Activated CD8-positive, alpha-beta T cell treated with anti-CD3 and anti-CD28 coated beads, Interleukin-2, amount 10 ng/mL, durations not matched to agents 7 days and 5 days (primary cell): Measurements from ENCODE around the gene NOL8. TPM values are rescaled to one million over a fixed set of nuclear protein-coding genes. Genes with fewer than 3 reads are reported as not detected.

Experiments used
- ATAC-seq: fragments of 150-1000 bp; cut with Tn5 transposase; one replicate; pipeline ENCODE4 v1.10.0; 2021; ENCODE audit warnings: moderate library complexity
- CTCF ChIA-PET: fragments of 350-600 bp; sonication (Branson Sonifier 250); formaldehyde crosslinking; loops from one replicate; lab custom pipeline; 2021; ENCODE audit warnings: antibody characterized with exemption; lab: Charles Lee
- POLR2A ChIA-PET: fragments of 350-600 bp; sonication (Branson Sonifier 250); formaldehyde crosslinking; loops from one replicate; lab custom pipeline; 2021; ENCODE audit warnings: antibody characterized with exemption; lab: Charles Lee
- DNase-seq: peaks from one replicate; pipeline ENCODE4 v3.0.0-alpha.2; 2020
- H3K27ac Mint-ChIP-seq: one replicate; pipeline ENCODE4 v1.8.0; 2021; ENCODE audit warnings: mild to moderate bottlenecking, mixed read lengths
- H3K27me3 Mint-ChIP-seq: one replicate; pipeline ENCODE4 v1.8.0; 2021; ENCODE audit warnings: low read depth, mixed read lengths
- H3K36me3 Mint-ChIP-seq: one replicate; pipeline ENCODE4 v1.8.0; 2021; ENCODE audit warnings: low read depth, mixed read lengths
- H3K4me1 Mint-ChIP-seq: one replicate; pipeline ENCODE4 v1.8.0; 2021; ENCODE audit warnings: low read depth, mixed read lengths
- H3K4me3 Mint-ChIP-seq: one replicate; pipeline ENCODE4 v1.8.0; 2021; ENCODE audit warnings: mild to moderate bottlenecking, mixed read lengths
- H3K9me3 Mint-ChIP-seq: one replicate; pipeline ENCODE4 v1.8.0; 2022; ENCODE audit warnings: mixed read lengths; ENCODE audit not compliant: insufficient read depth
- total RNA-seq, 2 experiments: library from RNA; stranded (reverse); gene quantifications; one replicate each; pipeline ENCODE4 v1.2.3, GENCODE V29; 2021

The NOL8 gene
- total RNA-seq, 2 experiments from 2014 or later = 51.7 to 55.3 TPM

- H3K27ac Mint-ChIP-seq = no peak overlapping the region
- DNase-seq = no peak
- CTCF ChIA-PET = interaction anchor here (1.2 kb wide), 1 partner anchor 7 kb away, joined by 3 read pairs; no protein-coding TSS in a partner anchor
Measured at GRCh38 chr9:92308893-92309292, 16.3 kb downstream of the NOL8 start.

GRCh38 chr9:92300936-92301335 is 24.2 kb downstream of the NOL8 start:
- no peaks in the 10 kb centered on the region for H3K9me3 Mint-ChIP-seq
- no peak overlapping the region for H3K4me3 Mint-ChIP-seq
- H3K27ac Mint-ChIP-seq = no peak overlapping the region
- ATAC-seq = no peak
- CTCF ChIA-PET = interaction anchor here (0.7 to 2.4 kb wide), 4 partner anchors 9 to 163 kb away, joined by 3 to 8 read pairs (median 4); partner anchors contain the start of gene CENPP
- no peaks in the 10 kb centered on the region for H3K27me3 Mint-ChIP-seq
- peaks cover 17% of the 10 kb centered on the region for H3K4me1 Mint-ChIP-seq
- POLR2A ChIA-PET = no interaction called here
- H3K36me3 Mint-ChIP-seq = peaks cover 58% of the 10 kb centered on the region
- DNase-seq = no peak

More at GRCh38 chr9:92308893-92309292, 16.3 kb downstream of the NOL8 start:
- H3K9me3 Mint-ChIP-seq = no peaks in the 10 kb centered on the region
- H3K4me3 Mint-ChIP-seq = no peak overlapping the region
- no peak for ATAC-seq
- peaks cover 11% of the 10 kb centered on the region for H3K4me1 Mint-ChIP-seq
- no peaks in the 10 kb centered on the region for H3K27me3 Mint-ChIP-seq
- peaks cover 61% of the 10 kb centered on the region for H3K36me3 Mint-ChIP-seq
- POLR2A ChIA-PET = interaction anchor here (1.6 kb wide), 1 partner anchor 16 kb away, joined by 8 read pairs; the partner anchor contains the start of genes CENPP and NOL8

DNA sequence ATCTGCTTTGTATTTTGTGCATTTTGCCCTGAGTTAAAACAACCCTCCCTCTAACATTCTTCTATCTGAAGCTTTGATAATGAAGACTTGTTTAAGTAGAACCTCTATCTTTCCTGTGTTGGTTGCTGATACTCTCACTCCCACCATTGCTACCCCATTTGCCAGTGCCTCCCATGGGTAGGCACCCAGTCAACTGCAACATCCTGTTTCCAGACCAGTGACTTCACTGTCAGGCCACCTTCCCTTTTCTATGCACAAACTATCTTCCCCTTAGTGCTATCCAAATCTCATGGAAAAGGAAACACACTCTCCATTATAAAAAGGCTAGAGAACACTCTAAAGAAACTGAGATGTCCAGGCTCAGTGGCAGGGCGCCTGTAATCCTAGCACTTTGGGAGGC is 26.0 kb downstream of the NOL8 start:
- H3K27me3 Mint-ChIP-seq = no peaks in the 10 kb centered on the region
- peak overlapping the region; percentile 2 for H3K27ac Mint-ChIP-seq
- DNase-seq = no peak
- H3K4me1 Mint-ChIP-seq = peaks cover 32% of the 10 kb centered on the region
- CTCF ChIA-PET = no interaction called here
- no peaks in the 10 kb centered on the region for H3K9me3 Mint-ChIP-seq
- POLR2A ChIA-PET = no interaction called here
- no peak for ATAC-seq
- no peak overlapping the region for H3K4me3 Mint-ChIP-seq
- H3K36me3 Mint-ChIP-seq = peaks cover 56% of the 10 kb centered on the region

- peaks cover 54% of the 10 kb centered on the region for H3K36me3 Mint-ChIP-seq
- H3K4me3 Mint-ChIP-seq = peak overlapping the region; percentile 45
Measured at GRCh38 chr9:92298036-92298435, 27.1 kb downstream of the NOL8 start.

DNA sequence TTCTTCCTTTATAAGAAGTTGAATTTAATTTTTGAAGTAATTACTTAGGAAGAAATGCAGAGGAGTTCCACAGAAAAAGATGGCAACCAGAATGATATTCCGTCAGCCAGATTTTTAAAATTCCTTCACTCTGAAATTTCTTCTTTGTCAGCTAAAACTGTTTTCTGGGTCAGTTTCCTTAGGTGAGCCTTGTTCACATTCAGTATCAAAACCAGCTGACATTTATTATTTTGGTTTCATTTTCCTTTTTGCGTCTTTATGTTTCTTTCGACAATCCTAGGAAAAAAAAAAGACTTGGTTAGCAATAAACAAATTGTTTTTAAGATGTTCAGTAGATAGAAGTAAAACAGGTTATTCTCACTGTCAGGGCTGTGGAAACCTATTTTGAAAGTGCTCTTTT is 27.5 kb downstream of the NOL8 start:
- Mint-ChIP-seq H3K27me3 (no peaks in the 10 kb centered on the region), H3K9me3 (no peaks in the 10 kb centered on the region), H3K27ac (peak overlapping the region; percentile 69), H3K4me3 (peak overlapping the region; percentile 45), H3K4me1 (peaks cover 38% of the 10 kb centered on the region), H3K36me3 (peaks cover 54% of the 10 kb centered on the region)
- ChIA-PET POLR2A (no interaction called here), CTCF (no interaction called here)
- no peak for DNase-seq
- no peak for ATAC-seq

More at GRCh38 chr9:92298036-92298435, 27.1 kb downstream of the NOL8 start:
- CTCF ChIA-PET = interaction anchor here (1.0 kb wide), 1 partner anchor 28 kb away, joined by 3 read pairs; no protein-coding TSS in a partner anchor
- DNase-seq (no peak), ATAC-seq (no peak)
- Mint-ChIP-seq H3K4me1 (peaks cover 35% of the 10 kb centered on the region), H3K27ac (peak overlapping the region; percentile 69), H3K9me3 (no peaks in the 10 kb centered on the region), H3K27me3 (no peaks in the 10 kb centered on the region)
- POLR2A ChIA-PET = no interaction called here

GRCh38 chr9:92295827-92296258 is 29.3 kb downstream of the NOL8 start:
- peaks cover 53% of the 10 kb centered on the region for H3K36me3 Mint-ChIP-seq
- ChIA-PET POLR2A (interaction anchor here (1.0 kb wide), 1 partner anchor 29 kb away, joined by 3 read pairs; the partner anchor contains the start of gene NOL8), CTCF (interaction anchor here (1.3 to 1.4 kb wide), 2 partner anchors 9 to 29 kb away, joined by 3 read pairs; partner anchors contain the start of gene NOL8)
- ATAC-seq (no peak), DNase-seq (peak; percentile 26)
- no peaks in the 10 kb centered on the region for H3K27me3 Mint-ChIP-seq
- H3K4me1 Mint-ChIP-seq = peaks cover 55% of the 10 kb centered on the region
- peak overlapping the region; percentile 73 for H3K27ac Mint-ChIP-seq
- H3K9me3 Mint-ChIP-seq = no peaks in the 10 kb centered on the region
- no peak overlapping the region for H3K4me3 Mint-ChIP-seq

DNA sequence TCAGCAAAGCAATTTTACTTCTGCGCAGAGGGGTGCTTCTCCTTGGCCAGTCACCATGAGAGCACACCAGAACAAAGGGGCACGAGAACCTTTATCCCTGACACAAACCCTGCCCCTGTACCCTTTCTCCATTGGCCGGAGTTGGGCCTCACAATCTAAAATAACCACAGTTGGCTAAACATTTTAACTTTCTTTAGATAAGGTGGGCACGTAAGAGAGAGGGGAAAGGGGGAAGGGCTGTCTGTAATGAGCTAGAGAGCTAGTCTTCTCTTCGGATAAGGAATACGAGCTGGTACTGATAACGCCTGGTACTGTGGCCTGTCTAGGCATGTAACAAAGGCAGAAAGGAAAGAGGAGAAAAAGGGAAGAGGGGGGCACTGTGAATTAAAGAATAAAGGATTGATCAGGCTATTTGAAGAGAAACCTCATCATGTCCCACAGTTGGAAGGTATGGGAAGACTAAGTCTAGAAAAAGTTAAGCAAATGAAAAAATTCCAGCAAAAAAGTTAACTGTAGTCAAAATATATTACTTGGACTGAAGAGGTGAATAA is 29.8 kb downstream of the NOL8 start:
- POLR2A ChIA-PET = interaction anchor here (0.9 to 1.3 kb wide), 3 partner anchors 7 to 31 kb away, joined by 3 to 5 read pairs (median 3); partner anchors contain the start of genes CENPP and NOL8
- H3K27ac Mint-ChIP-seq = peak overlapping the region; percentile 73

GRCh38 chr9:92294297-92294676 is 30.9 kb downstream of the NOL8 start:
- peak; percentile 33 for DNase-seq
- Mint-ChIP-seq H3K4me1 (peaks cover 63% of the 10 kb centered on the region), H3K27me3 (no peaks in the 10 kb centered on the region), H3K4me3 (peak overlapping the region; percentile 95), H3K27ac (peak overlapping the region; percentile 98), H3K9me3 (no peaks in the 10 kb centered on the region), H3K36me3 (peaks cover 62% of the 10 kb centered on the region)
- POLR2A ChIA-PET = interaction anchor here (0.9 to 1.3 kb wide), 3 partner anchors 8 to 33 kb away, joined by 3 to 5 read pairs (median 3); partner anchors contain the start of gene CENPP
- CTCF ChIA-PET = no interaction called here
- ATAC-seq = peak; percentile 10

More for the DNA sequence above, 29.8 kb downstream of the NOL8 start:
- H3K27me3 Mint-ChIP-seq = no peaks in the 10 kb centered on the region
- peaks cover 56% of the 10 kb centered on the region for H3K36me3 Mint-ChIP-seq
- no peak for DNase-seq
- peaks cover 57% of the 10 kb centered on the region for H3K4me1 Mint-ChIP-seq
- no peak for ATAC-seq
- H3K9me3 Mint-ChIP-seq = no peaks in the 10 kb centered on the region
- CTCF ChIA-PET = interaction anchor here (1.3 to 1.4 kb wide), 2 partner anchors 10 to 30 kb away, joined by 3 read pairs; partner anchors contain the start of gene NOL8
- peak overlapping the region; percentile 23 for H3K4me3 Mint-ChIP-seq

DNA sequence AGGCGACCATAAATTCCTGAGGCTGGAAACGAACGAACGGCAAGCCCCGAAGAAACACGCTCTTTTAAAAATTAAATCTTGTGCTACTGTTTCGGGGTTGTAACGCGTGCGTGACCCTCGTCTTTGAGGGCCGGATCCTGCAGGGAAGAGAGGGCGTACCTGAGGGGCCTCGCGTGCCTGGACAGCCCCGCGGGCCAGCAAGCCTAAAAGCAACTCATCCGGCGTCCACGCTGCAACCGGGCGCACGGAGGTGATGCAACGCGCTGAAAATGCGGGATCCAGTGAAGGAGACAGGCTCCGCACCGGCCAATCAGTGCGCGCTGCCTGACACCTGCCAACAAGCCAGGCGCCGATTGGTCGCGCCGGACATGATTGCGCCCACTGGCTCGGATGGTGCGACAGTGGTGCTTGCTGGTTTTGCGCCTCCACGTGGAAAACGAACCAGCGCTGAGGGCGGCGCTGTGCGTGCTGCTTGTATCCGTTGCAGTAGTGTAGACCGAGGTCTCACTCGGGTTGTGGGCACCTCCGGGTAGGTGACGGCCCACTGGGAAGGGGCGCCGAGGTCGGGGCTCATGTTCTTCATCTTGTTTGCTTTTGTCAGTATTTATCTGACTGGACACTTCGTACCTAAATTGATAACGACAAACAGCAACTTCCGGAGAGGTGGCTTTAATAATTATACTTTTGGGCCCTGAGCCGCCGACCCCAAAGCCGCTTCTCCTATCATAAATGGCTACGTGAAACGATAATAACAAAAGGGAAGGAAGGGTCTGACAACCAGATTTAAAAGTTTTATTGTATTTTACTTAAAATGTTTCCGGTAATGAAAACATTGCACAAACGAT is 31.5 kb downstream of the NOL8 start, which contains the start of gene IARS1:
IARS1 (minus strand) TSS at position 246 of the 845 bp plus-strand sequence. CDS start 4,278 bp downstream, outside the sequence.
- peak; percentile 99 for DNase-seq
- ChIA-PET CTCF (no interaction called here), POLR2A (interaction anchor here (1.0 to 1.3 kb wide), 3 partner anchors 9 to 33 kb away, joined by 3 to 5 read pairs (median 4); no protein-coding TSS in a partner anchor)
- Mint-ChIP-seq H3K27me3 (no peaks in the 10 kb centered on the region), H3K9me3 (no peaks in the 10 kb centered on the region), H3K4me1 (peaks cover 63% of the 10 kb centered on the region), H3K27ac (peak within 1 kb of the TSS; percentile 98), H3K4me3 (peak within 1 kb of the TSS; percentile 95), H3K36me3 (peaks cover 58% of the 10 kb centered on the region)
- peak; percentile 94 for ATAC-seq

DNA sequence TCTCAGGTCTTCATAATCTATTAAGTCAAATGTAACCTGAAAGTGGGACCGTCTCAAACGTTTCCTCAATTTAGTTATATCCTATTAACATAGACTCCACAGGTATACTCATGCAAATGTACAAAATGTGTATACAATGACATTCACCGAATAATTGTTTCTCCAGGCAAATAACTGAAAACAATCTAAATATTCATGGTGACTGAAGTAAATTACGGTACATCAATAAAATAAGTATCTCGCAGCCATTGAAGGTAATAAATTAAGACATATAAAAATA is 32.1 kb downstream of the NOL8 start:
- Mint-ChIP-seq H3K27me3 (no peaks in the 10 kb centered on the region), H3K27ac (peak overlapping the region; percentile 82), H3K36me3 (peaks cover 60% of the 10 kb centered on the region), H3K9me3 (no peaks in the 10 kb centered on the region), H3K4me3 (peak overlapping the region; percentile 95), H3K4me1 (peaks cover 66% of the 10 kb centered on the region)
- ChIA-PET POLR2A (interaction anchor here (1.2 kb wide), 1 partner anchor 14 kb away, joined by 4 read pairs; no protein-coding TSS in a partner anchor), CTCF (no interaction called here)
- no peak for ATAC-seq
- DNase-seq = no peak

DNA sequence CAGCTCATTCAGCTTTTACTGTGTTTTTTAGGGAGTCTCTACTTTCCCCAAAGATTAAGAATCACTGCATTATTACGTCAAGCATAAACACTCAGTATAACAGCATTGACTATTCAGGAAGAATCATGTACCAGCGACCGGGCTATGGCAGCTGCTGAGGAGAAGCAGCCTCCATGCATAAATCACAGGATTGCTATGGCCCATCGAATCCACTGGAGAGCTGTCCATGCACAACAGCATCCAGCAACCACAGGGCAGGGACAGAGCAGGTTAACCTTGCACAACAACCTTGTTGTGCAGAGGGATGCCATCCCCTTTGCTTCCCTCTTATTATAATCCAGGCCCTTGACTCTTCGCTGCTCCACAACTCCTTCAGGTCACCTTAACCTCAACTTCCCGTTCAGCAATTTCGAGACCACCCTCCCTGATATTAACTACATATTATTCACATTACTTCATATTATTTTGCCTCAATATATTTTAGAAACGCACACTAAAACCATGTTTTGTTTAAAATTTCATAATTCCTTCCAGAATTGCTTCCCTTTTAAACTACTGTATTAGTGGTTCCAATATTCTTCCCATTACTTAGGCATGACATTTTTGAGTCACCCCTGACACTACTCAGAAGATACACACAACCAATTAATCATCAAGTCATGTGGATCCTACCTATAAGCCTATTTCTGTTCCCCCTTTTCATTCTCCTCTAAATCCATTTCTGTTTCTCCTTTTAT is 32.6 kb downstream of the NOL8 start:
- POLR2A ChIA-PET = interaction anchor here (1.2 to 1.3 kb wide), 2 partner anchors 14 to 34 kb away, joined by 4 read pairs; partner anchors contain the start of gene CENPP
- Mint-ChIP-seq H3K27me3 (no peaks in the 10 kb centered on the region), H3K36me3 (peaks cover 58% of the 10 kb centered on the region), H3K4me1 (peaks cover 63% of the 10 kb centered on the region), H3K27ac (peak overlapping the region; percentile 82), H3K9me3 (no peaks in the 10 kb centered on the region), H3K4me3 (peak overlapping the region; percentile 95)
- CTCF ChIA-PET = interaction anchor here (1.4 to 3.5 kb wide), 5 partner anchors 10 to 153 kb away, joined by 4 to 14 read pairs (median 11); partner anchors contain the start of genes CENPP and NOL8
- DNase-seq = no peak
- no peak for ATAC-seq
